CD14-positive monocyte (primary cell): ENCODE data around the gene KDM5C. TPM values are rescaled to one million over a fixed set of nuclear protein-coding genes. Genes with fewer than 3 reads are reported as not detected.

ENCODE experiments used
- DNase-seq, 3 donors: peaks; one replicate each; pipeline ENCODE4 v3.0.0-alpha.2; 2011 to 2022
- H2AFZ ChIP-seq: 2 replicates; pipeline ENCODE4 v1.6.0; 2012; ENCODE audit warnings: mild to moderate bottlenecking, low read depth, low read length, inconsistent platforms; ENCODE audit not compliant: insufficient read depth, poor library complexity, severe bottlenecking
- H3K27ac ChIP-seq, 2 donors: 1 replicate in 1 of 2; 2 replicates in 1 of 2; pipeline ENCODE4 v1.5.1; 2012 to 2013; ENCODE audit warnings: low read length in 2 of 2, control low read depth in 1 of 2, inconsistent platforms in 1 of 2, low read depth in 1 of 2, mild to moderate bottlenecking in 1 of 2
- H3K27me3 ChIP-seq, 2 donors: one replicate each; pipeline versions ENCODE4 v1.6.0 to v1.6.1; 2011 to 2013; ENCODE audit warnings: low read length in 2 of 2; ENCODE audit not compliant: control insufficient read depth in 2 of 2, insufficient read depth in 2 of 2
- H3K36me3 ChIP-seq, 2 donors: replicated peaks in 1 of 2; 1 replicate in 1 of 2; 2 replicates in 1 of 2; pipeline versions ENCODE4 v1.5.1 to v1.6.1; 2012 to 2013; ENCODE audit warnings: low read length in 2 of 2, control low read depth in 1 of 2, inconsistent platforms in 1 of 2, mild to moderate bottlenecking in 1 of 2; ENCODE audit not compliant: insufficient read depth in 2 of 2, control insufficient read depth in 1 of 2
- H3K4me1 ChIP-seq, 2 donors: 1 replicate in 1 of 2; 2 replicates in 1 of 2; pipeline versions ENCODE4 v1.5.1 to v1.6.1; 2012 to 2013; ENCODE audit warnings: low read length in 2 of 2, control low read depth in 1 of 2, inconsistent platforms in 1 of 2, mild to moderate bottlenecking in 1 of 2, moderate library complexity in 1 of 2; ENCODE audit not compliant: insufficient read depth in 2 of 2, control insufficient read depth in 1 of 2
- H3K4me2 ChIP-seq: replicated peaks from 2 replicates; pipeline ENCODE3; 2012; ENCODE audit warnings: low read length, moderate library complexity, mild to moderate bottlenecking; ENCODE audit not compliant: poor library complexity, severe bottlenecking; ENCODE audit errors: extremely low read depth
- H3K4me3 ChIP-seq, 3 experiments: fragments of 200-600 bp in 1 of 3; sonication (generic) in 1 of 3; replicated peaks in 1 of 3; 1 replicate in 2 of 3; 2 replicates in 1 of 3; pipeline ENCODE4 v1.5.1; 2011 to 2013; ENCODE audit warnings: low read length in 3 of 3, mild to moderate bottlenecking in 3 of 3, control low read depth in 2 of 3, low read depth in 2 of 3, inconsistent platforms in 1 of 3, moderate library complexity in 1 of 3
- H3K79me2 ChIP-seq: 2 replicates; pipeline ENCODE4 v1.6.0; 2012; ENCODE audit warnings: mild to moderate bottlenecking, control low read depth, inconsistent platforms, low read length, moderate library complexity; ENCODE audit not compliant: insufficient read depth
- H3K9ac ChIP-seq: 2 replicates; pipeline ENCODE4 v1.6.0; 2017; ENCODE audit warnings: low read length, mild to moderate bottlenecking; ENCODE audit not compliant: insufficient read depth, poor library complexity, severe bottlenecking
- H3K9me3 ChIP-seq, 2 donors: replicated peaks in 1 of 2; 1 replicate in 1 of 2; 2 replicates in 1 of 2; pipeline versions ENCODE4 v1.5.1 to v1.6.1; 2012 to 2013; ENCODE audit warnings: low read length in 2 of 2, control low read depth in 1 of 2; ENCODE audit not compliant: control insufficient read depth in 1 of 2, insufficient read depth in 1 of 2
- H4K20me1 ChIP-seq: 2 replicates; pipeline ENCODE4 v1.6.0; 2012; ENCODE audit warnings: mild to moderate bottlenecking, low read length, control low read depth, moderate library complexity; ENCODE audit not compliant: insufficient read depth
- H3K27ac Mint-ChIP-seq, 7 donors: one replicate each; pipeline ENCODE4 v1.8.0; 2020; ENCODE audit warnings: mild to moderate bottlenecking in 7 of 7, mixed read lengths in 7 of 7, moderate library complexity in 6 of 7, inconsistent platforms in 2 of 7
- H3K27me3 Mint-ChIP-seq, 3 donors: one replicate each; pipeline ENCODE4 v1.8.0; 2021 to 2022; ENCODE audit warnings: low read depth in 3 of 3, mild to moderate bottlenecking in 3 of 3, mixed read lengths in 3 of 3, moderate library complexity in 3 of 3, inconsistent platforms in 1 of 3
- H3K36me3 Mint-ChIP-seq, 2 donors: one replicate each; pipeline ENCODE4 v1.8.0; 2020; ENCODE audit warnings: mixed read lengths in 2 of 2, inconsistent platforms in 1 of 2, mild to moderate bottlenecking in 1 of 2
- H3K4me1 Mint-ChIP-seq: one replicate; pipeline ENCODE4 v1.8.0; 2020; ENCODE audit warnings: mild to moderate bottlenecking, mixed read lengths
- H3K4me3 Mint-ChIP-seq, 2 donors: one replicate each; pipeline ENCODE4 v1.8.0; 2020; ENCODE audit warnings: mild to moderate bottlenecking in 2 of 2, mixed read lengths in 2 of 2, moderate library complexity in 1 of 2
- H3K9me3 Mint-ChIP-seq, 7 donors: one replicate each; pipeline ENCODE4 v1.8.0; 2020 to 2022; ENCODE audit warnings: mixed read lengths in 7 of 7, mild to moderate bottlenecking in 6 of 7, moderate library complexity in 6 of 7, inconsistent platforms in 2 of 7
- CTCF ChIP-seq: fragments of 200-600 bp; IDR thresholded peaks from one replicate; pipeline ENCODE4 v1.8.0; 2022; ENCODE audit warnings: antibody characterized with exemption, mild to moderate bottlenecking
- WGBS: methylation state at CpG from one replicate; pipeline ENCODE4 v1.1.5; 2013; ENCODE audit warnings: missing lambda C conversion rate; ENCODE audit not compliant: insufficient coverage; 5-methylcytosine and 5-hydroxymethylcytosine counted together
- intact Hi-C, 2 donors: fragments of 100-400 bp; cut with micrococcal nuclease; formaldehyde crosslinking; loops; one replicate each; pipeline versions ENCODE4 v1.15.0 to v1.15.1; 2023
- polyA plus RNA-seq, 3 donors: library from polyadenylated mRNA; depleted of rRNA in 1 of 3; unstranded in 2 of 3; stranded (reverse) in 1 of 3; fragments of 300-500 nt in 2 of 3; fragments of >200 nt in 1 of 3; fragmentation: Illumina TruSeq in 2 of 3; gene quantifications; 1 replicate in 2 of 3; 2 replicates in 1 of 3; pipeline ENCODE4 v1.2.3, GENCODE V29; 2012 to 2021

KDM5C gene
- polyA plus RNA-seq, 3 donors = 13.3 to 93.6 (median 16.7) TPM

- Histone ChIP-seq H3K9ac (no peak overlapping the region), H3K79me2 (no peaks in the 10 kb centered on the region), H4K20me1 (peaks cover 29% of the 10 kb centered on the region), H3K4me3 (no peak overlapping the region), H3K4me1 (no peaks in the 10 kb centered on the region), H3K27ac (no peak overlapping the region), H3K4me2 (no peak overlapping the region), H3K9me3 (no peaks in the 10 kb centered on the region), H3K36me3 (peaks cover 86 to 100% of the 10 kb centered on the region in 2 donors), H3K27me3 (no peaks in the 10 kb centered on the region), H2AFZ (no peak overlapping the region)
- TF ChIP-seq CTCF = no peak
- H3K4me3 Mint-ChIP-seq = no peak overlapping the region
- intact Hi-C loops = no loop called here
- no peak for DNase-seq
- peaks cover 68 to 97% of the 10 kb centered on the region in 2 donors for H3K36me3 Mint-ChIP-seq
- H3K4me1 Mint-ChIP-seq = no peaks in the 10 kb centered on the region
- no peak overlapping the region for H3K27ac Mint-ChIP-seq
- no peaks in the 10 kb centered on the region for H3K9me3 Mint-ChIP-seq
- no peaks in the 10 kb centered on the region for H3K27me3 Mint-ChIP-seq
- 96% methylated on average over 4 of the region's 12 CpGs for WGBS
Measured at GRCh38 chrX:53196678-53197077, 28.3 kb downstream of the KDM5C start.

DNA sequence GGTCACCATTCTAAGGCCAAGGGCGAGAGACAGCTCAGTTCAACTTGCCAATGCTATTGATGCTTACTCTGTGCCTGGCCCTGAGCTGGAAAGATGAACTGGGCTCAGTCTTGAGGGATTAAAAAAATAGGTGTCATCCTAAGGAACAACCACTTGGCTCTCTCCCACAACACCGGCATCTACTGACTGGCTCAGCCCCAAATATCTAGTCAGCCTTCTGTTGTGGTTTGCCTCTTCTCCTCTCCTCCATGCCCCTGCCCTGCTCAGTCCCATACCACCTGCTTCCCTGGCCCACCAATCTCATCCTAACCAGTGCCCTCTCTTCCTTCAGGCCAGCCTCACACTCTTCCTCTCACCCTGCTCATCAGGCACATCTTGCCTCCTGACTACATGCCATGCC is 29.6 kb downstream of the KDM5C start:
- Mint-ChIP-seq H3K27ac (peak overlapping the region in 2 of 7 donors; percentile 10 to 25), H3K4me1 (no peaks in the 10 kb centered on the region), H3K27me3 (no peaks in the 10 kb centered on the region), H3K9me3 (no peaks in the 10 kb centered on the region), H3K36me3 (peaks cover 59 to 99% of the 10 kb centered on the region in 2 donors), H3K4me3 (no peak overlapping the region)
- H3K9ac ChIP-seq = no peak overlapping the region
- H4K20me1 ChIP-seq = peaks cover 27% of the 10 kb centered on the region
- TF ChIP-seq CTCF = no peak
- WGBS = 100% methylated on average over 1 of the region's 2 CpGs
- H3K9me3 ChIP-seq = no peaks in the 10 kb centered on the region
- no peak overlapping the region for H3K27ac ChIP-seq
- no peak for DNase-seq
- H3K4me3 ChIP-seq = no peak overlapping the region
- no peak overlapping the region for H3K4me2 ChIP-seq
- H2AFZ ChIP-seq = no peak overlapping the region
- intact Hi-C loops = no loop called here
- H3K36me3 ChIP-seq = peaks cover 73 to 100% of the 10 kb centered on the region in 2 donors
- no peaks in the 10 kb centered on the region for H3K4me1 ChIP-seq
- no peaks in the 10 kb centered on the region for H3K27me3 ChIP-seq
- no peaks in the 10 kb centered on the region for H3K79me2 ChIP-seq
